Inferior parietal cortex (tissue), 1 donor: ENCODE data around the gene ADRA1B.

ENCODE experiments used
- DNase-seq: peaks from one replicate; pipeline ENCODE4 v3.0.0-alpha.2; 2016; ENCODE audit errors: extremely low spot score

Gene ADRA1B

DNA sequence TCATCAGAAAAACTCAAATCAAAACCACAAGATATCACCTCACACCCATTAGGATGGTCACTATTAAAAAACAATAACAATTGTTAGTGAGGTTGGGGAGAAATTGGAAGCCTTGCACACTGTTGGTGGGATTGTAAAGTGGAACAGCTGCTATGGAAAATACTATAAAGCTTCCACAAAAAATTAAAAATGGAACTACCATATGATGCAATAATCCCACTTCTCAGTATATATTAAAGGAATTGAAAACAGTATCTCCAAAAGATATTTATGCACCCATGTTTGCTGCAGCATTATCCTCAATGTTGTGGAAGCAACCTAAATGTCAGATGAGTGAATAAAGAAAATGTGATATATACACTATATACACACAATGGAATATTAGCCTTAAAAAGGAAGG lies 14.5 kb upstream of the ADRA1B start:
- no peak for DNase-seq

DNA sequence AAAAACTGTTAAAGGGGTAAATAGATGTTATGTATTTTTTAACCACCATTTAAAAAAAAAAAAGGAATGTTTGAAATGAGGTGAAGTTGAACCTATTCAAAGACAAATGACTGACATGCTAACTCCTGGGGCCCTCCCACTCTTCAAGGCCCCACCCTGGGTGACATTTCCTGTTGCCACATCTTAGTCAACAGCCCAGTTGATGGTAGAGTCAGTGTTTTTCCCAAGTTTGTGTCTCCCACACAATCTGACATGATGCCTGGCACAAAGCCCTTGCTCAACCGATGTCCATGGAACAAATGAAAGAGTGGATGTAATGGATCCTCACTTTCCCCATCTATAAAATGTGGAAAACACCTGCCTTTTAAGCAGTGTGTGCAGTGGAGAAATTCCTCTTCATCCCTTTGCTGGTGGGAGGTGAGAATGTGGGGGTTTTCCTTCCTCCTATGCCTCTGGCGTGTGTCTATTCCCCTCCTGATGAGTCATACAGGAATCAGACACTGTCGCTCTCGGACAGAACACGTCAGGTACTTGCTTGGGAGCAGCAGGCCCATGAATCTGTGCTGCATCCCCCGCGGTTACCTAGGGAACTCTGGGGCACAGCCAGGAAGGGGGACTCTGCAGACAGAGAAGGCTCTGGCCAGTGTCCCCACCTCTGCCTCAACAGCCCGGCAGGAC lies 13.7 kb upstream of the ADRA1B start:
- peak; percentile 17 for DNase-seq

DNA sequence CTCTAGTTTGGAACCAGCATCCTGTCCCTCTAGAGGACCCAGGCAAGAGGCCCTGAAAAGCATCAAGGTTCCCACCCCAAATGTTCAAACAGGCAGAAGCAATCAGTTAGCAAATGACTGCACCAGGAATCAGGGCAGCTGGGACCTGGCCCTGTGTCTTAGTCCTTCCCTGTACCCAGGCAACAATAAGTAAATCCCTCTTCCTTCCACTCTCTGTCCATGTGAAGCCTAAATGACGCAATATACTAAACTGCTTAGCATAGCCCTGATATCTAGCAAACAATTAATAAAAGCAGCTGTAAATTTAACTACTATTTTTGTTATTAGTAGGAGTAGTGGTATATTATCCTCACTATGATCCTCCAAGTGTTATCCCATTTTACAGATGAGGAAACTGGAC lies 13.2 kb upstream of the ADRA1B start:
- DNase-seq: no peak

DNA sequence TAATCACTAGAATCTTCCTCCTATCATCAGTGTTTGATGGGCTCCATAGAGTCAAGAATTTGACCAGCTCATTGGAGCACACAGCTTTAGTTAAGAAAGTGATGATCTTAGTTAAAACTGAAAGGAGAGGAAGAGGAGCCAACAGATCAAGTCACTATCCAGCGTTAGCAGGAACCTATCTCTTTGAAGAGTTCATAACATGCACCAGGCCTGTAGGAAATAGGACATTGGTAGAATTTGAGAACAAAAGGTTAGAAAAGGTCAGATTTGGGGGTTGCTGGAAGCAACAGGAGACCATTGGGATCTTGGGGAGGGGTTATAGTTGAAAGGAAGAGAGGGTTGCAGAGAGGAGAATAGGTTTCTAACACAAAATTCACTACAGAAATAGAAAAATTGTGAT lies 11.4 kb upstream of the ADRA1B start:
- no peak for DNase-seq

DNA sequence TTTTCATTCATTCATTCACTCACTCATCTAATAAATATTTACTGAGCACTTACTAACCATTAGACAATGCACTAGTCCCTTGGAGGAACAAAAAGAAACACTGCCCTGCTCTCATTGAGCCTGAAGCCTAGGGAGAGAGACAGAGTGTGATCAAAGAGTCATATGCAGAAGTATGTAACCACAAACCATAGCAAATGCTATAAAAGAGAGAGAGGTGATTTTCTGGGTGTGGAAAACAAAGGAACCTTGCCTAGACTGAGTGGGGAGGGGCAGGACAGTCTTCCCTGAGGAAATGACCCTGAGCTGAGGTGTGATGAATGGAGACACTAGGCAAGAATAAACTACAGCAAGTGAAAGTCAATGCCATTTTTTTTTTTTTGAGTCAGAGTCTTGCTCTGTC lies 10.8 kb upstream of the ADRA1B start:
- no peak for DNase-seq

DNA sequence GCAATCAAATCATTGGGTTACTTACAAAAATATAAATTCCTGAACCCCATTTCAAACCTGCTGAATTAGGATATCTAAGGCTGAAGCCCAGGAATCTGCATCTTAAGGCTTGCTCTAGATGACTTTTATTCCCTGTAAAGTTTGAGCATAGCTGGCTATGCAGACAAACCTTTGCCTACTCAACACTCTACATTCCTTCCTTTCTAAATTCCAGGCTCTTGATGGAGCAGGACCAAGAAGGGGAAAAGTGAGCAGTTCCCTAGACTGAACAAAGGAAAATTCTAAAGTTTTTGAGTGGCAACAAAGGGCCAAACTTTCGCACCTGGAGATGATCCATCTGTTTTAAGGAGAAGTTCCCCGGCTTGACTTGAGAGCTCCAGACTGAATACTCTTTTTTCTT lies 9.8 kb upstream of the ADRA1B start:
- no peak for DNase-seq

DNA sequence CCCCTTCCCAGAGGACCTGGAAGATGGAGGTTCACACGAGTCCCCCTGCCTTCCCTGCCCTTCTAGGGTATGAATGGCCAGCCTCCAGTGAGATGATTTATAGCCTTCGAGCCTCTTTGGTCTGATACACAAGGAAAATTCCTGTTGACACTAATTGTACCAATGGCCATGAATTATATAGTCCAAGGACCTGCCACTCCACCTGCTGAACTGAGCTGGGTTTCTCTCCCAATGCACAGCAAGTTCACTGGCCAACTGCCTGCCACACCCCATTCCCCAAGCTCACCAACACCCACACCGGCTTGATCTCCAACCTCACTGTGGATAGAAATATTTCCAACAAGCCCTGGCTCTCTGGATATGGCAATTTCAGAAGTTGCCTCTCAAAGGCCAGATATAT lies 9.3 kb upstream of the ADRA1B start:
- DNase-seq: no peak

DNA sequence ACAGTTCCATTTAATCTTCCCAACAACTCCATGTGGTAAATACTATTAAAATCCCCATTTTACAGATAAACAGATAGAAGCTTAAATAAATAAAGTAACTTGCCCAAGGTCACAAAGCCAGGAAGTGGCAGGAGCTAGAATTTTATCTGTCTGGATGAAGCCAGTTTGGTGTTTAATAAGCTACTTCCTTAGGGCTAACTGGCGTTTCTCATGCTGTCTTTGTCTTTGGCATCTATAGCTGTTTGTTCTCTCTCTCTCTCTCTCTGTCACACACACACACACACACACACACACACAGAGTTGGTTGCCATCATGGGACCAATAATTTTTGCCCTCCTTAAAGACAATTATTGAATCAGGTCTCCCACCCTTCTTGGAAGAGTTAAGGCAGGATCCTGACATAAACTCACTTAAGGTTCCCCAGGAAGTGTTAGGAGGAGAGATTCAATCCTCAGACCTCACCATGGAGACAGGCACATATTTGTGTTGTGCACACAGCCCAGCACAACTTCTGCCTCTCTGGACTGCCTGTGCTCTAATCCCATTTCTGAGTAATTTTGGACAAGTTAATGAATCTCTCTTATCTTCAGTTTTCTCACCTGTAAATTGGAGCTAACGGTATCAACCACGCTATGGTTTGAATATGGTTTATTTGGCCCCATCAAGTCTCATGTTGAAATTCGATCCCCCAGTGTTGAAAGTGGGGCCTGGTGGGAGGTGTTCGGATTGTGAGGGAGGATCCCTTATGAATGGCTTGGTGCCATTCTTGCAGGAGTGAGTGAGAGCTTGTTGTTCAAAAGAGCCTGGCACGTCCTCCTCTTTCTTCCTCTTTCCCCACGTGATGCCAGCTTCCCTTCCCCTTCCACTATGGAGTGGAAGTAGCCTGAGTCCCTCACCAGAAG lies 8.3 kb upstream of the ADRA1B start:
- DNase-seq: no peak

DNA sequence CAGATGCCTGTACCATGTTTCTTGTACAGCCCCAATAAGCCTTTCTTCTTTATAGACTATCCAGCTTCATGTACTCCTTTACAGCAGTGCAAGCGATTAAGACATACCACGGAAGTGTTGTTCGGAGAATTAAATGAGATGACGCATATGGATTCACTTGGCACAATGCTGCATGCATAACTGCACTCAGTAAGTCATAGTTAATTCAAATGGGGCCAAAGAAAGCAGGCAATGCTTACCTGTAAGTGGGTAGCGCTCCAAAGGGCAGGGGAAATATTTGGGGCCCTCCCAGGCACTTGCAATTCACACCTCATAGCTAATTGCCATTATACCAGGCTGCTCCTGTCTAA lies 7.7 kb upstream of the ADRA1B start:
- DNase-seq: no peak

DNA sequence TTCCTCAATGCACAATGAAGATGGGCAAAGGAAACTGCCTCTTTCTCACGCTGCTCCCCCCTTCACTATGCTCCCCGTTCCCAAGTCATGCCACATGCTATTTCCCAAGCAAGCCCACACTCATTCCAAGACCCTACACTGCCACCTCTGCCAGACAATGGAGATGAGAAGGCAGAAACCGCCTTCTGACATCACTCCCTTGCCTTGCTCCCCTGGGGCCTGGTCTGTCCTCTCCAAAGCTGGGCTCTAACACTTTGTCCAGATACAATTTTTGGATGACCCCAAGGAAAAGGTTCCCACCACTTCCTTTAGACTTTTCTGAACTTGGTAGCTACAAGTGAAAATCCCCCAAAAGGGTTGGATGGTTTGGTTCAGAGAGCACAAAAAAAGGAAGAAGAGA lies 7.2 kb upstream of the ADRA1B start:
- no peak for DNase-seq

DNA sequence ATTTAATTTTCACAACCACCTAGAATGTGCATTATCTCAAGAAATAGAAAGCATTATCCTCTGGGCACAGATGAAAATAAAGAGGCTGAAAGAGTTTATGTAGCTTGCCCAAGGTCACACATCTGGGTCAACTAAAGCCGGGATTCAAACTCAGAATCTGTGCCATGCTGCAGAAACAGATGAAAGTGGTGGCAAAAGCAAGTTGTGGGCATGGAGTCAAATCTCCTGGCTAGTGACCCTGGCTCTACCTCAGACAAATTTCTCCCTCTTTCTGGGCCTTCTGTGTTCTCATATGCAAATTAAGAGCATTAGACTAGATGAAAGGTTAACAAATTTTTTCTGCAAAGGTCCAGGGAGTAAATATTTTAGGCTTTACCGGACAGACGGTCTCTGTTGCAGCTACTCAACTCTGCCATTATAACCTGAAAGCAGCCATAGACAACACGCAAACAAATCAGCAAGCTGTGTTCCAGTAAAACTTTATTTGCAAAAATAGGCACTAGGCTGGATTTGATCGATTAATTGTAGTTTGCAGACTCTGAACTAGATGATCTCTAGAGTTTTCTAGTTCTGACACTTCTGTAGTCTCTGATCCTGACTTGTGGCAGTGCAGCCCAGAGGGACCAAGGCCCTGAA lies 6.0 kb upstream of the ADRA1B start:
- no peak for DNase-seq

DNA sequence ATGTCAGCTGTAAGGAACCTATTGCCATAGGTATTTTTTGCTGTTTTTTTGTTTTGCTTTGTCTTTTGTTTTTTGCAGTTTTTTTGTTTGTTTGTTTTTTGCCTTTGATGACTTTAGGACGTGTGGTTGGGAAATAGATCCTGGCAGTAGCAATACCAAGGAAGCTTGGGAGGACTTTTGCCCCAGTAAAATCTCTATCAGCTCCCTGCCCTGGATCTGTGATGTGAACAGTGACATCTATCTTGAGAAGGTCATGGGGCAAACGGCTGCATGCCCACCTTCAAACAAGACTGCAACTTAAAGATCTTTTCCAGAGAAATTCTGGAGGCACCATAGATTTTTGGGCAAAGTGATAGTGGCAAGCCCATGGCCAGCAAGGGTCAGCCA lies 5.4 kb upstream of the ADRA1B start:
- no peak for DNase-seq

DNA sequence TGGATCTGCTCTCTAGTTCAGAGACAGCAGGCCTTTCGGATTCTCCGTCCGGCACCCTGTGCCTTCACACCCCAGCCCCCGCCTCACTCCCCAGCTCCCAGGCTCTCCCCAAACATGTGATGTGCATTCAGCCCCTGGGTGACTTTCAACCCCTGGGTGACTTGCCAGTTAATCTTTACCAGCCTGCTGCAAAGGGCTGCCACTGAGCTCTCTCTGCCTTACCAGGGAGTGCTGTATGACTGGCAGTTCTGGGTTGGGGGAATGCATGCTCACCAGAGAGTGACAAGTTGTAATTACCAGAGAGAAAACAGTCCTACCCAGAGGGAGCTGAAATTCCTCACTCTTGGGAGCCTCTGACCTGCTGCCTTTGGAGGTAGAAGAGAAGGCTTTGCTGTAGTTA lies 4.9 kb upstream of the ADRA1B start:
- DNase-seq: no peak

DNA sequence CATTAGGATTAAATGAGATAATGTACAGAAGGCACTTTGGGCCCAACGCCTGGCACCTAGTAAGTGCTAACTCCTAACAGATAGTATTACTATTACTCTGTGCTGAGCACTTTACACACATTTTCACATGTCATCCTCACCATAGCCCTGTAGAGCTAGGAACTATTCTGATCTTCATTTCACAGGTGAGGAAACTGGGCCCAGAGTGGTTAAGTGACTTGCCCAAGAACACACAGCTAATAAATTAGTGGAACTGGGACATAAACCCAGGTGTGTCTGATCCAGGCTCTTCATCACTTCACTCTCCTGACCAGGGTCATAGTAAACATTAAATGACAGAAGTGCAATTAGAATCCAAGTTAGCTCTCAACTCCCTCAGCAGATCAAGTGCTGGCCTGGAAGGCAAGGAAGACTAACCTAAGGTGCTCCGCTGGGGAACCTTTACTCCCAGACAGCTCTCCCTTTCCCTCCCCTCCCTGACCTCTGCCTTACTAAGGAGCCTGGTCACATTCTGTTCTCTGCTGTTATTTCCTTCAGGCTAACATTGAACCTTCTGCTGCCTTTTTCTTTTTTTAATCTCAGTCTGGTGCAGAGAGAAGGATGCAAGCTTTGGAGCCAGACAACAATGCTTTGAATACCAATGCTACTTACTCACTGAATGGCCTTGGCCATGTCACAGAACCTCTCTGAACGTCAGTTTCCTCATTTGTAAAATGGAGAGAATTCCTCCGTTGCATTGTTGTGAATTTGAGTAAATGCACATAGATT lies 4.1 kb upstream of the ADRA1B start:
- DNase-seq: no peak

DNA sequence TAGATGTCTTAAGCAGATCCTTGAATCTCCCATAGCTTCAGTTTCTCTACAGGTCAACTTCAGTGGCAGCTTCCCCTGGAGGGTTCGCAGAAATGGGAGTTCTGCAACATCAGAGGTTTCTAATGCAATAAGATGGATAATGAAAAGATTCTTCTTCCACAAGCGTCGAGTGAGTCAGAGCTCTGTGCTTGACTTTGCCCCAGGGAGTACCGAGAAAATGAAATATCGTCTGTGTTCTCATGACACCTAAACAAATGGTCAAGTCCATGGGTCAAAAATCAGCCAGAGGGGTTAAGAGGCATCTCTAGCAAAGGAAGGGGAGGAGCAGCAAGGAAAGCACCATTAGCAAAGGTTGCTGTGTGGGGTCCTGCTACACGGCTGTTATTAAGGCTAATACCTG lies 3.2 kb upstream of the ADRA1B start:
- DNase-seq: no peak

DNA sequence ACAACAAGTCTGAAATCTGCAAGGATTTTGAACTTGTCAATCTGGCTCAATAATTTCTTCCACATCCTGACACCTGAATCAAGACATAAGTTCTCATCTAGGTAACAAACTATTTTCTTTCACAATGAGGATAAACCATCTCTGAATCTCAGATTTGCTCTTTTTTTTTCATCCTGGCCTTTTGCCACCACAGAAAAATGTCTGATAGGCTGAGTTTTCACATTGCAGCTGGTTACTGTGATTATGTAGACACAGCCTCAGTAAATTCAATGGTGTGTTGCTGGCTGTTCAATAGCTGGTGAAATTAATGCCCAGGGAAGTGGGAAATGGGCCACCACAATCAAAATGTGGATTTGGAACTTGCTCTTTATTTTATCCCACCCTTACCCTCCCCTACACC lies 2.8 kb upstream of the ADRA1B start:
- DNase-seq: no peak

DNA sequence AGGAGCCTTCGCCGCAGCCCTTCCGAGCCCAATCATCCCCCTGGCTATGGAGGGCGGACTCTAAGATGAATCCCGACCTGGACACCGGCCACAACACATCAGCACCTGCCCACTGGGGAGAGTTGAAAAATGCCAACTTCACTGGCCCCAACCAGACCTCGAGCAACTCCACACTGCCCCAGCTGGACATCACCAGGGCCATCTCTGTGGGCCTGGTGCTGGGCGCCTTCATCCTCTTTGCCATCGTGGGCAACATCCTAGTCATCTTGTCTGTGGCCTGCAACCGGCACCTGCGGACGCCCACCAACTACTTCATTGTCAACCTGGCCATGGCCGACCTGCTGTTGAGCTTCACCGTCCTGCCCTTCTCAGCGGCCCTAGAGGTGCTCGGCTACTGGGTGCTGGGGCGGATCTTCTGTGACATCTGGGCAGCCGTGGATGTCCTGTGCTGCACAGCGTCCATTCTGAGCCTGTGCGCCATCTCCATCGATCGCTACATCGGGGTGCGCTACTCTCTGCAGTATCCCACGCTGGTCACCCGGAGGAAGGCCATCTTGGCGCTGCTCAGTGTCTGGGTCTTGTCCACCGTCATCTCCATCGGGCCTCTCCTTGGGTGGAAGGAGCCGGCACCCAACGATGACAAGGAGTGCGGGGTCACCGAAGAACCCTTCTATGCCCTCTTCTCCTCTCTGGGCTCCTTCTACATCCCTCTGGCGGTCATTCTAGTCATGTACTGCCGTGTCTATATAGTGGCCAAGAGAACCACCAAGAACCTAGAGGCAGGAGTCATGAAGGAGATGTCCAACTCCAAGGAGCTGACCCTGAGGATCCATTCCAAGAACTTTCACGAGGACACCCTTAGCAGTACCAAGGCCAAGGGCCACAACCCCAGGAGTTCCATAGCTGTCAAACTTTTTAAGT lies 819 bp downstream of the ADRA1B start:
- no peak for DNase-seq

DNA sequence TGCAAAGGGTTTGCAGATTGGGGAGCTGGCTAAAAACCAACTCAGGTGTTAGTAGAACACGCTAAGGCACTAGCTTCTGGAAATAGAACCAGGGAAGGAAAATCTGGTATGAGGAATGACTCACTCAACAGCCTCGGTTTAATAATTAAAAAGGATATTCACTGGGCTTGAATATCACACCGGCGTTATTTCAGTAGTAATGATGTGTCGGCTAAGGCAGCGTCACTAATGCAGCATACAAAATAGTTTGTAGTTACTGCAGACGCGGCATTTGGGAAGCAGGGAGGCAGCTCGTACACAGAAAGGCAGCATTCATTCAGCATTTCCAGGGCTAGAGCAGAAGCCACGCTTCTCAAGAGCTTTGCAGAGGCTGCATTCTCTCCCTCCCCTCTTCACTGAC lies 1.7 kb downstream of the ADRA1B start:
- DNase-seq: no peak

DNA sequence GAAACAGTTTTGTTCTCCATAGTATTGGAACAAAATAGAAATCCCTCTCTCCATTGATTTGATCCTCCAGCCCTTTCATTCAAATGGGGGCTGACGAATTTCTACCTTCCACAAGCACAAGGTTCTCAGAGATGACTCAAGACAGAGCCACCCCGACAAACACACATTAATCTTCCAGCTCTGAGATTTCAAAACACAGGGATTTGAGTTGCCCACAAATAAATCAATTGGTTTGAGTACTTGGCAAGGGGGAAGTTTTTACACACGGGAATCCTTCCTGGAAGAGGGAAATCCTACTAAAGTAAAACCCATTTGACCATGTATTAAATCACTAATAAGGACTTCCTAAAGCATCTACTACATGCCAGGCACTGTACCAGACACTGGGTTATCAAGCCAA lies 5.4 kb downstream of the ADRA1B start:
- DNase-seq: no peak

DNA sequence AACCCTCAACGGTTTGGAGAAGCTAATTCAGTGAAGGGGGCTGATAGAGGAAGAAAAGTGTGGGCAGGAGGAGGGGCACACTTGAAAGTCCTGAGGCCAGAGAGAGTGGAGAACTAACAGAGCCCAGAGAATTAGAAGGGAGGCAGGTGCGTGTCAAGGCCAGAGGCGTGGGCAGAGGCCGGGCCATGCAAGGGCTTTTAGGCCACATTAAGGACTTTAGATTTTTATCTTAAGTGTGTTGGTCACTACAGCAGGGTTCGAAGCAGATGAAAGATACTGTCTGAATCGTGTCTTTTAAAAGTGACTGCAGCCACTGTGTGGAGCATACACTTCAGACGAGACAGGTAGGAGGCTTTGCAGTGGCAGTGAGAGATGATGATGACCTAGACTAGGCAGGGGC lies 6.7 kb downstream of the ADRA1B start:
- DNase-seq: no peak
